ENCODE measurements around the gene AIF1.

AIF1 gene

DNA sequence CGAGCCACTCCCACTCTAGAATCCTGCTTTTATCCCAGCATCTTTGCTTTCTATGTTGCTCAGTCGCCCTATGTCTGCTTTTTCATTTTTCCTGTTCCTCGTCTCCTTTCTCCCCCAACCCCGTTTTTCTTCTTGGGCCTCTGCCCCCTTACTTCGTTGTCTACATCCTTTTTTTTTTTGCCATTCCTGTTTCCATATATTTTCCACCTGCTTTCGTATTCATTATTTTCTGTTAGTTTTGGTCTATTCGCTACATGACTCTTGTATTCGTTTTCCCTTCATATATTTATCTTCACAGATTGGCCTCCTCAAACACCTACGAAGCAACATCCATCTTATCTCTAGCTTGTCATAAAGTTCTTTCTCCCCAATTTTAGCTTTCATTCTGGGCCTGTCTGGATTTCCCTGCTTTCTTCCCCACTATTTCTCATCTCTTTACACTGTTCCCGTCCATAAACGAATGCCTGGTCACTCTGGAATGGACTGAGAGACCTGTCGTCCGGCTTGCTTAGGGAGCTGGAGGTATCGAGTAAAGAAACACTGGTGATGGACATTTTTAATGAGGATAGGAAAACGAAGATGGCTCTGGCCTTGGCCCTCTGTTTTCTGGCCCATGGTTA is 6.4 kb downstream of the AIF1 start:
- no peak for DNase-seq

DNA sequence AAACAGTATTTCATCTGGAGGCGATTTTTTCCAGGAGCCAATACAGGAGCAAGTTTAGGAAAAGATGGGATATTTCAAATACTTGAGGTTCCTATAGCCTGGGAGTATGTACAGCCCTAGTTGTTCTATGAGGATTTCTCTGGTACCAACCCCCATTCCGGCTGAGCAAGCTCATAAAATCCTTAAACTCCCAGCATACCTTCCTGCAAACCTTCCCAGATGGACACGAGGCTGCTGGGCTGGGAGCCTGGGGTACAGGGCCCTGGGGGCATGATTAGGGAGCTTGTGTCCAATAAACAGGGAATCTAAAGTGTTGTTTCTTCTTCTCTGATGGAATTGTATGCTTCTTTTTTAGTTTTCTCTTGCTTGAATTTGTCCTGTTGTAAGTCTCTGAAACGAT is 7.0 kb downstream of the AIF1 start:
- no peak for DNase-seq

DNA sequence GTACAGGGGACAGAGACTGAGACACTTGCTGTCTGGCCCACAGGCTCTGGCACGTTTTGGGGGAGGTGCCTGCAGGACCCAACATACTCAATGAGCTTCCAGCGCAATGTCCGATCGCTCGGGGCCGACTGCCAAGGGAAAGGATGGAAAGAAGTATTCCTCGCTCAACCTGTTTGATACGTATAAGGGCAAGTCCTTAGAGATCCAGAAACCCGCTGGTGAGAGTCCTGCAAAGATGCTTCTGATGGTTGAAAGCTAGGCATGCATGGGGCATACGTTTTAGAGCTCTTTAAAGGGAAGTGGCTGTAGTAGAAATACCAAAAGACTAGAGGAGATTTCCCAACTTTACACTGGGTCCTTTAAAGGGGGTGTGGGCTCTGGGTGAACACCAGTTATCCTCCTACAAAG is 7.7 kb downstream of the AIF1 start:
- DNase-seq, result no peak

DNA sequence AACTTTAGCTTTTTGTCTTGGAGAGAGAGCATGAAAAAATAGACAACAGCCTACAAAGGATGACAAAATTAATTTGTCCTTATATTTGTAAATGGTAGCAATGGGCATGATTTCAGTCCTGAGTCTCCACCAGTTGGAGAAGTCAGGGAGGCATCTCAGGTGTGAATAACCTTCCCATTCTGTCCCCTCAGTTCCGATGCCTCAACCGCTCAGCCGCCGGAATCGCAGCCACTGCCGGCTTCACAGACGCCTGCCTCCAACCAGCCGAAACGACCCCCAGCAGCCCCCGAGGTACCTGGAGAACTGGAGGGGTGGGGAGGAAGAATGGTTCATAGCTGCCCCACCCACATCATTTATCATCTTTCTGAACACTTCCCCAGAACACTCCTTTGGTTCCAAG is 9.0 kb downstream of the AIF1 start:
- DNase-seq, result no peak

DNA sequence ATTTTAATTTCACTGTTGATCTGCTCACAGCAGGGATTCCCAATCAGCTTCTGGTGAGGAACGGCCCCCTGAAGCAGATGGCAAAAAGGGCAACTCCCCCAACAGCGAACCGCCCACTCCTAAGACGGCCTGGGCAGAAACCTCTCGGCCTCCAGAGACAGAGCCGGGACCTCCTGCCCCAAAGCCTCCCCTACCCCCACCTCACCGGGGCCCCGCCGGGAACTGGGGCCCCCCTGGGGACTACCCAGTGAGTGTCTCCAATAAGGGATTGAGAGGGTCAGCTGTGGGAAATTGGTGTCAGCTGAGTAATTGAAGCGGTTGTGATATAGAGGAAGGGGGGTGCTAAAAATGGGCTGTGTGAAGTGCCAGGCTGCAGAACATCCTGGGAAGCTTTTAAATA is 11.9 kb downstream of the AIF1 start:
- no peak for DNase-seq

DNA sequence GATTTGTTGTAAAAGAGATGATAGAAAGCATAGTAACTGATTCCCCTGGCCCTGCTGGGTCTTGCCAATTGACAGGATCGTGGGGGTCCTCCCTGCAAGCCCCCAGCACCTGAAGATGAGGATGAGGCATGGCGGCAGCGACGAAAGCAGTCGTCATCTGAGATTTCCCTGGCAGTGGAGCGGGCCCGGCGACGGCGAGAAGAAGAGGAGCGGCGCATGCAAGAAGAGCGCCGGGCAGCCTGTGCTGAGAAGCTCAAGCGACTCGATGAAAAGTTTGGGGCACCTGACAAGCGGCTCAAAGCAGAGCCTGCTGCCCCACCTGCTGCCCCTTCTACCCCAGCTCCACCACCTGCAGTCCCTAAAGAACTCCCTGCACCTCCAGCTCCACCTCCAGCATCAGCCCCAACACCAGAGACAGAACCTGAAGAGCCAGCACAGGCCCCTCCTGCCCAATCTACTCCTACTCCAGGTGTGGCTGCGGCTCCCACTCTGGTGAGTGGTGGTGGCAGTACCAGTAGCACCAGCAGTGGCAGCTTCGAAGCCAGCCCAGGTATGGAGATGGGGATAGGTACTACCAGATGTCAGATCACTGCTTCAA is 12.8 kb downstream of the AIF1 start:
- DNase-seq, result no peak

DNA sequence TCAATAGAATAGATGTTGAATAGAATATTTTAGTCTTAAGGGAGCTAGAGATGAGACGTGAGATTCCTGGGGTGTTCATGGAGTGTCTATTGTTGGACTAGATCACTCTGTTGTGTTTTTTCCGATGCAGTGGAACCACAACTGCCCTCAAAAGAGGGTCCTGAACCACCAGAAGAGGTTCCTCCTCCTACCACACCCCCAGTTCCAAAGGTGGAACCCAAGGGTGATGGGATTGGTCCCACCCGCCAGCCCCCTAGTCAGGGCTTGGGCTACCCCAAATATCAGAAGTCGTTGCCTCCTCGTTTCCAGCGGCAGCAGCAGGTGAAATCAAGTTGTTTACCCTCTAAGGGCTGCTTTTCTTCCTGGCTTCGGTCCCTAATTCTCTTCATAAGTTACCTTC is 14.0 kb downstream of the AIF1 start:
- DNase-seq, result no peak

DNA sequence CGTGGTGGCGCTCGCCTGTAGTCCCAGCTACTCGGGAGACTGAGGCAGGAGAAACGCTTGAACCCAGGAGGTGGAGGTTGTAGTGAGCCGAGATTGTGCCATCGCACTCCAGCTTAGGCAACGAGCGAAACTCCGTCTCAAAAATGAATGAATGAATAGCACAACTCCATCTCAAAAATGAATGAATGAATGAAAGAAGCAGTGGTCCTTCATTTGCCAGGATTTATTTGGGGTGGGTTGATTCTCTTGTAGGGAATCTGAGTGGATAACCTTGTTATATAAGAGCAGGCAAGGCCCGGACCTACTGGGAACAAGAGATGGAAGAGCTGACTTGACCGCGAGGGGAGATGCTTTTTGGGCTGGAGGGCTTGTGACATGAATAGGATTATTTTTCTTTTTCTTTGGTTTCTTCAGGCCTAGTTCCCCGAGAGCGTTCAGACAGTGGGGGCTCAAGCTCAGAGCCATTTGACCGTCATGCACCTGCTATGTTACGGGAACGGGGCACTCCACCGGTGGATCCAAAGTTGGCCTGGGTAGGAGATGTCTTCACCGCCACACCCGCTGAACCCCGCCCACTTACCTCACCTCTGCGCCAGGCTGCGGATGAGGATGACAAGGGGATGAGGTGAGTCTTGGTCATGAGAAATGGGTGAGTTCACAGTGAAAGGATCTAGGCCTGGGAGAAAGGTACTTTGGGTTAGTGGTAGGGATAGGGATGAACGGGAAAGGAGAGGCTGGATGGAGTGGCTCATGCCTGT is 15.3 kb downstream of the AIF1 start:
- no peak for DNase-seq

DNA sequence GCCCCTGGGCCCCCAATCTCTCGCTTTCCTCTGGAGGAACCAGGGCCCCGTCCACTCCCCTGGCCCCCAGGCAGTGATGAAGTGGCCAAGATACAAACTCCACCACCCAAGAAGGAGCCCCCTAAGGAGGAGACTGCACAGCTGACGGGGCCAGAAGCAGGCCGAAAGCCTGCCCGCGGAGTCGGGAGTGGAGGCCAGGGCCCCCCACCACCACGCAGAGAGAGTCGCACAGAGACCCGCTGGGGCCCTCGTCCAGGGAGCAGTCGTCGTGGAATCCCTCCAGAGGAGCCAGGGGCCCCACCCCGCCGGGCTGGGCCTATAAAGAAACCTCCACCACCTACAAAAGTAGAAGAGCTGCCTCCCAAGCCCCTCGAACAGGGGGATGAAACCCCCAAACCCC is 16.2 kb downstream of the AIF1 start:
- DNase-seq, result no peak

DNA sequence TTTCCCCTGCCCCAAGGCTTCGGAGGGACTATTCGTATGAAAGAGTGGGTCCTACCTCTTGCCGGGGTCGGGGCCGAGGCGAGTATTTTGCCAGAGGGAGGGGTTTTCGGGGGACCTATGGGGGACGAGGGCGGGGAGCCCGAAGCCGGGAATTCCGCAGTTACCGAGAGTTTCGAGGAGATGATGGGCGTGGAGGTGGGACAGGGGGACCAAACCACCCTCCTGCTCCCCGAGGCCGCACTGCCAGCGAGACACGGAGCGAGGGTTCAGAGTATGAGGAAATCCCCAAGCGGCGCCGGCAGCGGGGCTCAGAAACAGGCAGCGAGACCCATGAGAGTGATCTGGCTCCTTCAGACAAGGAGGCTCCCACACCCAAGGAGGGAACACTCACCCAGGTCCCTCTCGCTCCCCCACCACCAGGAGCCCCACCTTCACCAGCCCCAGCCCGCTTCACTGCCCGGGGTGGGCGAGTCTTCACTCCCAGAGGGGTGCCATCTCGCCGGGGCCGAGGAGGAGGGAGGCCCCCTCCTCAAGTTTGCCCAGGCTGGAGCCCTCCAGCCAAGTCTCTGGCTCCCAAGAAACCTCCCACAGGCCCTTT is 16.7 kb downstream of the AIF1 start:
- DNase-seq, result no peak

DNA sequence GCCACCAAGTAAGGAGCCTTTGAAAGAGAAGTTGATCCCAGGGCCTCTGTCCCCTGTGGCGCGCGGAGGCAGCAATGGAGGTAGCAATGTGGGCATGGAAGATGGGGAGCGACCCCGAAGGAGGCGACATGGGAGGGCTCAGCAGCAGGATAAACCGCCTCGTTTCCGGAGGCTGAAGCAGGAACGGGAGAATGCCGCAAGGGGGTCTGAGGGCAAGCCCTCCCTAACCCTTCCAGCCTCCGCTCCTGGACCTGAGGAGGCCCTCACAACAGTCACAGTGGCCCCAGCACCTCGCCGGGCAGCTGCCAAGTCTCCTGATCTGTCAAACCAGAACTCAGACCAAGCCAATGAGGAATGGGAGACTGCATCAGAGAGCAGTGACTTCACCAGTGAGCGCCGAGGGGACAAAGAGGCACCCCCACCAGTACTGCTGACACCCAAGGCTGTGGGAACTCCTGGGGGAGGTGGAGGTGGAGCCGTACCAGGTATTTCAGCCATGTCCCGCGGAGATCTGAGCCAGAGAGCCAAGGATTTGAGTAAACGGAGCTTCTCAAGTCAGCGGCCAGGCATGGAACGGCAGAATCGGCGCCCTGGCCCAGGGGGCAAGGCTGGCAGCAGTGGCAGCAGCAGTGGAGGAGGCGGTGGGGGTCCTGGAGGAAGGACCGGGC is 17.4 kb downstream of the AIF1 start:
- DNase-seq, result no peak

DNA sequence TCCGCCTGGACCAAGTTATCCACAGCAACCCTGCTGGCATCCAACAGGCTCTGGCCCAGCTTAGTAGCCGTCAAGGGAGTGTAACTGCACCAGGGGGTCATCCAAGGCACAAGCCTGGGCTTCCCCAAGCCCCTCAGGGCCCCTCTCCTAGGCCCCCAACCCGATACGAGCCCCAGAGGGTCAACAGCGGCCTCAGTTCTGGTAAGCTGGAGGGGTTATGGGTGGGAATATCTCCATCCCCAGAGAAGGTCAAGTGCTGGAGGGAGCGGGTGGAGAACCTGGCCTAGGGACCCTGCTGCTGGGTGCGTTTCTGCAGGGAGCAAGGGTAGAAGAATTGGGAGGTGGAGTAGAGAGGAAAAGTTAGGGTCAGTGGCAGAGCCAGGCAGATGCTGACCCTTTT is 18.4 kb downstream of the AIF1 start:
- DNase-seq, result no peak

DNA sequence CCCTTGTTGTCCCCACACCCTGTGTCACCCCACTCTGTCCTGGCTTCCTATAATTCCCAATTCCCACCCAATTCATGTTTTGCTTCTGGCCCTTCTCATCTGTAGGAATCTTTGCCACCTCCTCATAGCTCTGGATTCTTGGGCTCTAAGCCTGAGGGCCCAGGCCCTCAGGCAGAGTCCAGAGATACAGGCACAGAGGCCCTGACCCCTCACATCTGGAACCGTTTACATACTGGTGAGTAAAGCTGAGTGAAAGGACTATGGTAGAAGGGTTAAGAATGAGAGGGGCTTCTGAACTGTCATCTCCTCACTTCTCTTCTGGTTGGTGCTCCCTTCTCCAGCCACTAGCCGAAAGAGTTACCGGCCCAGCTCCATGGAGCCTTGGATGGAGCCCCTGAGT is 19.1 kb downstream of the AIF1 start:
- DNase-seq, result no peak

DNA sequence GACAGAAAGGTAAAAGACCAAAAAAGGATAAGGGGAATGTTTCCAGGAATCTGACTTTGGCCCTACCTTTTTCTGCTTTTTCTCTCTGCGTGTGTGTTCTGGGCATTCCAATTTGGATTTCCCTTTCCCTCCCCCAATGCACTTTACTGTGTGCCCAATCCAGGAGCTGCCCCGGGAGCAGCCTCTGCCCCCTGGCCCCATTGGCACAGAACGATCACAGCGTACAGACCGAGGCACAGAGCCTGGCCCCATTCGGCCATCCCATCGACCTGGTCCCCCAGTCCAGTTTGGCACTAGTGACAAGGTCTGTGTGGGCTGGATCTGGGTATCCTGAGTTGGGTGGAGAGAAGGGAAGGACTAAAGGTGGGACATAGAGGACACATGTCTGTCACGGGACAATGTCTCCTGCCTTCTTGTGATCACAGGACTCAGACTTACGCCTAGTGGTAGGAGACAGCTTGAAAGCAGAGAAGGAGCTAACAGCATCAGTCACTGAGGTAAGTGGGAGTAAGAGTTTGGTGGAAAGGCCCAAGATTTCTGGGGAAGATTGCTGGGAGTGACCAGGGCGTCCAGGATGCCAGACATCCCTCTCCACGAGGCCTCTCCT is 20.0 kb downstream of the AIF1 start:
- DNase-seq, result no peak

DNA sequence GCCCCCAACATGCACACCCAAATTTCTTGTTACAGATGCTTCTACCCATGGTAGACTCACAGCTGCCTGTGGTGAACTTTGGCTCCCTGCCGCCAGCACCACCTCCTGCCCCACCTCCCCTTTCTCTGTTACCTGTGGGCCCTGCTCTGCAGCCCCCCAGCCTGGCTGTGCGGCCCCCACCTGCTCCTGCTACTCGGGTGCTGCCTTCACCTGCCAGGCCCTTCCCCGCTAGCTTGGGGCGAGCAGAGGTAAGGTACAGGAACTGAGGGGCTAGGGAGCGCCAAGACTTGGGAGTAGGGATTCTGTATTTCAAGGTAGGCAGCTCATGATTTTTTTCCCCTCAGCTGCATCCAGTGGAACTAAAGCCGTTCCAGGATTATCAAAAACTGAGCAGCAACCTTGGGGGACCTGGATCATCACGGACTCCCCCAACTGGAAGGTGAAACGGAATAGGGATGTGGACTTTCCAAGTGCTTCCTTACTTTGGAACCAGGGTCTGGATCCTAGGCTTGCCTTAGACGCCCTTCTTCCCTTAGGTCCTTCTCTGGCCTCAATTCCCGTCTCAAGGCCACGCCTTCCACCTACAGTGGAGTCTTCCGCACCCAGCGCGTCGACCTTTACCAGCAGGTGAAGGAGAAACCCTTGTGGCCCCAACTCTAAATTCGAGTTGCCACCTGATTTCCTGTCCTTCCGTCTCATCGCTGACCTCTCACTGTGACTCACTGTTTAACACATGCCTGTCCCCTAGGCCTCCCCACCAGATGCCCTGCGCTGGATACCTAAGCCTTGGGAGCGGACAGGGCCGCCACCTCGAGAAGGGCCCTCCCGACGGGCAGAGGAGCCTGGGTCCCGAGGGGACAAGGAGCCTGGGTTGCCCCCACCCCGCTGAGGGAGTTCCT is 21.9 kb downstream of the AIF1 start:
- DNase-seq, result no peak

DNA sequence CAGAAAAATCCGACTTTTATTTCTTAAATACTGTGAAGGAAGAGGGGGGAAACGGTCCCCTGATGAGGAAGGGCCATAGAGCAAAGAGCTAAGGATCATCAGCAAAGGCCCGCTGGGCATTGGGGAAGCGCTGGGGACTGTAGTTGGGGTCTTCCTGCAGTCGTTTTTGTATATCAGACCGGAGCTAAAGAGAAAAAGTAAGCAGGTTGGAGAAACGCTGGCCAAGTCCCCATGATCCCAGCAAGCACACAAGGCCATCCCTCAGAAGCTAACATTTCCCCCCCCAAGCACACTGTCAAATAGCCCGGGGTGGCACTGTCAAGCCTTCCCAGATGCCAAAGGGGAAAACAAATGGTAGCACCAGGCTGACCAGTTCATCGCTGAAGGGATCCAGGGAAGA is 24.0 kb downstream of the AIF1 start:
- no peak for DNase-seq

DNA sequence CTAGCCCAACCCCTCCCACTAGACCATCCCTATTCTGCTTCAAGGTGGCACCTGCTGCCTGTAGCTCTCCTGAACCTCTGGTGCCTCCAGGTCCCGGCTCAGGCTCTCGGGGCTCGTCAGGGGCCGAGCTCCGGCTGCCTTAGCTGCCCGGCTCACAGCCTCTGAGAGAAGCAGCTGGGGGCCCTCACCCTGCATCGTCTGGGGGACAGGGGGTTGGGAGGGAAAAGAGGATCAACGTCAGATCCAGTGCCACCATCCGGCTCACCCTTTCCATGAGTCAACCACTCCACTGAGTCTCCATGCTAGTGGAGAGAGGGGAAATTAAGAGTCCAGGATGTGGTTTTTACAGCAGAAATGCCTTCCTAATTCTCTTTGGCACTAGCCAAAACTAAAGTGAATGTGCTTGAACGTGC is 24.4 kb downstream of the AIF1 start:
- no peak for DNase-seq

DNA sequence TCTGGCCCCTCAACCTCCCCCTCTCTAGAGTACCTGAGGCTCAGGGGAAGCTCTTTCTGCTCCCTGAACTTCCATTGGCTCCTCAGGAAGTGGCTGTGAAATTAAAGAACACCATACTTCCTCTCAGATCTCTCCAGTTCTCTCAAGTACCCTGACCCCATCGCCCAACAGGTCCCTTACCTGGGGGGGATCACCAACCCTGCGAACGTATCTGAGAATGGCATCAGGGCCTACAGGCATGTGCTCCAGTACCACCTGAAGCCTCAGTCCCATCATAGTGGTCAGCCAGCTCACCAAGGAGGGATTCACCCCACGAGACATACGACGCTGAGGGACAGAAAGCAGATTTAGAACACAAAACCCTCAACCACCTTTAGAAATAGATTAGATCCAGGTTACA is 25.6 kb downstream of the AIF1 start:
- DNase-seq, result no peak

DNA sequence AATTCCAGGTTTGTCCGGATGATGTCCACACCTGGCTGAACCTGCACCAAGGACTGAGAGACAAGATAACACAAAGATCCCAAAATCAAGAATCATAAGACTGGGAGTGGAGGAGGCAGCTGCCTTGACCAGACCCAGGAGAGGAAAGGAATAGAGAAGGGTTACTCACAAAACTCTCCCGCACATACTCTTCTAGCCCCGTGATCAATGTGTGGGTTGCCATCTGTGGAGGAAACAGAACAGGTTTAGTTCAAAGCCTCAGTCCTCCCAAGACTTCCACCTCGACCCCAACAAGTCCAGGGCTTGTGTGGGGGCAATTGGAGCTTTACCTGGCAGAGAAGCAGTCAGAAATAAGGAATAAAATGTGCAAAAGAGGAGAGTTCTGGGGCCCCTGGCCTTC is 26.3 kb downstream of the AIF1 start:
- DNase-seq, result no peak

DNA sequence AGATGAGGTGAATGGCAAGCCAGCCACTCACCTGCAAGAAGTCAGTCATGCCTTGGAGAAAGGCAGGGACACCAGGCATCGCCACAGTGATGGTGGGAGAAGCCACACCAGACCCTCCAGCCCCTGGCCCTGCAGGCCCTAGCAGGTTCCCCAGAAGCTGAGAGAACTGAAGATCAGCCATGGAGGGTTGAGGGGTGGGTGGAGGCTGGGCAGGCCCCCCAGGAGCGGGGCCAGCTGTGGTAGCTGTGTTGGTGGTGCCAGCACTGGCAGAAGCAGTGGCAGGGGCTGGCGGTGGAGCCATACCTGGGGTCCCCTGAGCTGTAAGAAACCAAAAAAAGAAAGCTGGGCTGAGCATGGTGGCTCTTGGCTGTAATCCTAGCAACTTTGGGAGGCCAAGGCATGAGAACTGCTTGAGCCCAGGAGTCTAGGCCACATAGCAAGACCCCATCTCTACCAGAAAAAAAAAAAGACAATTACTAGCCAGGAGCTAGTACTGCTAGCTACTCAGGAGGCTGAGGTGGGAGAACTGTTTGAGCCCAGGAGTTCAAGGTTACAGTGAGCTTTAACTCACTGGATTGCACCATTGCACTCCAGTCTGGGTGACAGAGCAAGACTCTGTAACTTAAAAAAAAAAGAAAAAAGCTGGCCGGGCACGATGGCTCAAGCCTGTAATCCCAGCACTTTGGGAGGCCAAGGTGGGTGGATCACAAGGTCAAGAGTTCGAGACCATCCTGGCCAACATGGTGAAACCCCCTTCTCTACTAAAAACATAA is 27.9 kb downstream of the AIF1 start:
- DNase-seq, result no peak

DNA sequence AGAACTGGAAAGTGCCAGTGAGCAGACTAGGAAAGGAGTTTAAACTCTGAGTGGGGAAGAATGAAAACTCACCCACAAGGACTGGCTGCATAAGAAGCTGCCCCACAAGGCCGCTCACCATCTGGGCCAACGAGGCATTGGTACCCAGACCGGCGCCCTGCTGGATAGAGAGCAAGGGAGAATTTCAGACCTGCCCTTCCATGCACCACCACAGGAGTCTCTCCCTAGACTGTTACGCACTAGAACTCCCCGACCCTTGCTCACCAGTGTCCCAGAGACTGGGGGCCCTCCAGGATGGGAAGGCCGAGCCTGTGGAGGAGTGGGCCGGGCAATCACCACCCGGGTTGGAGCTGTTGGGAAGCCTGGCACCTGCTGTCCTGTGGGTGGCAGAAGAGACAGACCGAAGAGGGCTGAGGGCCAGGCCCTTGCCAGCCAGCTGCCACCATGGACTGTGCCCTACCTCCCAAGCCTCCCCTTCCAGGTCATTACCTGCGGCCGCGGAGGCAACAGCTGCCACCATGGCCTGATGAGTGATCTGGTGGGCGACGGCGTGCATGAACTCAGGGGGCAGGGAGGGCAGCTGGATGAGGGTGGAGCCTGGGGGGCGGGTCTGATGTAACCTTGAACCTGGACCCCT is 28.9 kb downstream of the AIF1 start:
- DNase-seq, result no peak
